ENCODE measurements around the gene CKAP2L.

Gene CKAP2L

DNA sequence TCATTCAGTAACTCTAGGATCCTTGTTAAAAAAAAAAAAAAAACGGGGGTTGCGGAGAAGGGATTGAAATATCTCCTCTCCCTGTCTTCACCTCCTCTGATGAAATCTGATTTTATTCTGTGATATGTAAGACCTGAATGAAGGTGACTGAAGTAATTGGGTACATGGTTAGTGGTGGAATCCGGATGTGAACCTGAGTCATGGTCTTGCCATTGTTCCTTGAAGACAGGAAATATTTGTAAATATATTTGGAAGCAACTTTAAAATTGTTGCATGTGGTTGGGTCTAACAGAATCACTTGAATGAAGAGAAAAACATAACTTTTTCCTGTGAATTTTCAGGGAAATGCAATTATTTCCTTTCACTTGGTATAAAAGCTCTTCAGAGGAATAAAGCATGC is 22.9 kb upstream of the CKAP2L start:
- DNase-seq = no peak
- no peak for TF ChIP-seq POLR2A (IDR thresholded peaks at IDR 0.05; ENCODE audit: low read length)
- TF ChIP-seq GATA1 (IDR thresholded peaks at IDR 0.05; ENCODE audit: low read depth, low read length) = no peak

DNA sequence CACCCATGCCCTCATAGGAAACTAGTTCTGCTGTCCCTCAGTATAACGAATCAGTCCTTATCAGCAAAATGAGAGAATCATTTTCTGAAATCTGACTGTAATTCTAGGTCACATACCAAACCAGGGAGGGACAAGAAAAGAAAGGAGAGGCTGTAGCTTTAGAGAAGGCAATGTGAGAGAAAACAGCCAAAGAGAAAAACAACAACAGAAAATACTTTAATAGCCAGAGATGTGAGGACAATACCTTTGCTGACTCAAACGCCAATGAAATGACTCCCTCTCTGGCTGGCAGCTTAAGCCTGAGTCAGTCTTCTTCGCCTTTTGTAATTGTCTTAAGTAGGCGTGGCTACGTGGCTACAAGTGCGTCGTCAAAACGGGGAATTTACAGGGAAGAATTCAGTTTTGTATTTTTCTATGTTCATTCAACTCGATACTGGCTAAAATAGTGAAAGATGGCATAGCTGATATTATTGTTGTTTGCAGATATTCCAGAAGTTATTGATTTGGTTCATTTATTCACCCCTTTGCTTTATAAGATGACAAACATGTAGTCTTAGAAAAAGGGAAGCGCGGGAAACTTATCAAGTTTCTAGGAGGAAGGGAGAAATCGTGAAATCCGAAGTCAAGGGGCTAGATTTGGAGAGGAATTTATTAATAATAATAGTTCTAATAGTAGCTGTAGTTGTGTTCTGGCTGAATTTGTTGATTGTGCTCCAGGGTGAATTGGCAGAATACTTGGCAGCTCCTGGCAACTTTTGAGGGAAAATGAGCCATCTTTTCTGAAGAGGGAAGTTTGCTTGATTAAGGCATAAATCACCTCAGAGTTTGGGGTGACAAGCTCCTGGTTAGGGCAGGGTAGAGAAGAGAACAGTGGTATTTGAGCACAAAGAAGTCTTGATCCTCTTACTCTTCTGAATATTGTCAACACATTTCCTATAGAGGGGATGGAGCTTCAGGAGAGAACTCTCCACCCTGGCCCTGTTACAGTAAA is 20.1 kb upstream of the CKAP2L start, which contains the start of gene IL1A:
Gene IL1A, minus strand, starts transcription at position 295 of the 991 bp plus-strand sequence. CDS start 723 bp downstream, outside the sequence.
- TF ChIP-seq GATA1 (IDR thresholded peaks at IDR 0.05; ENCODE audit: low read depth, low read length) = no peak
- TF ChIP-seq POLR2A (IDR thresholded peaks at IDR 0.05; ENCODE audit: low read length) = no peak
- DNase-seq = no peak

DNA sequence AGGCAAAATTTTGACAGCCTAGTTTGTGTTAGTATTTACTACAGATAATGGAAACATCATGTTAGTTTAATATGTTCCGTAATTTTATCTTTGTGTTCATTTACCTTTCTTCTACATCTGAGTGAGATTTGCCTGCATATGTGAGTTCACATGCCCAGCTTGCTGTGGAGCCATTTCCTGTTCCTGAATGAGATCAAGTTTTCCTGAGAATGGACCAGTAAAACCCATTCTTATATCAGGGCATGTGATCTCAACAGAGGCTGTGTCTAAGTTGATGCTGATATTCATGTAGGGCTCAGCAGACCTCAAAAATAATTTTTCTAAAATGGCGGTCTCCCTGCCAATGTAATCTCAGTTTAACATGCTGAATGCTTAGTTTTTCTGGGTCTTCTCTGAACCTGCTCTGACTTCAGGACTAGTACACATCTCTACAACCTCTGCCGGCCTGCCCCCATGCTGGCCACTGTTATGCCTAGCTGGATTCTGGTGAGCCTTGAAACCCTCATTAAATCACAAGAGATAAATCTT is 18.8 kb upstream of the CKAP2L start:
- no peak for DNase-seq
- TF ChIP-seq POLR2A (IDR thresholded peaks at IDR 0.05; ENCODE audit: low read length) (no peak), GATA1 (IDR thresholded peaks at IDR 0.05; ENCODE audit: low read depth, low read length) (no peak)

DNA sequence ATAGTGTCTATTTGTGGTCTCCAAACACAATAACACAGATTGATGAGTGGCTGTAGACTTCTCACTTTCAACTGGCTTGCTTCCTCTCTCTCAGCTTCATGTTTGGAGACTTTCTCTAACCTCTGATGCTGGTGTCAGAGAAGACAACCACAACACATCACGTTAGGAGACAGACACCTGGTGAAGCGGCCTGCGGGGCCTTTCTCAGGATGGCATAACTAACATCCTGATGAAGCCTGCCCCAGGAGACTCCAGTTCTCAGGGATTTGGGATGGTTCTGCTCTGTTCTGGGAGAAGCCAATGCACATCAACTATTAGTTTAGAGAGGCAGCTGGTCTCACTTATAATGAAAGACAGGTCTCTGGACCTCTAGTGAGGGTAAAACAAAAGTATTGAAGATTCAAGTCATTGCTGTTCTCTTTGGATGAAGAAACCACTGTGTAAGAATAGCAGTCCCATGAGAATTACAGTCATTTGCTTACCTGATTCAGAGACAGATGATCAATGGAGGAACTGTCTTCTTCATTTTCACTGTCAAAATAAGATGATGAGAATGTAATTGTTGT is 17.9 kb upstream of the CKAP2L start:
- no peak for DNase-seq
- TF ChIP-seq GATA1 (IDR thresholded peaks at IDR 0.05; ENCODE audit: low read depth, low read length) = no peak

- no peak for DNase-seq
- no peak for TF ChIP-seq POLR2A (IDR thresholded peaks at IDR 0.05; ENCODE audit: low read length)
- no peak for TF ChIP-seq GATA1 (IDR thresholded peaks at IDR 0.05; ENCODE audit: low read depth, low read length)
These were observed 15.2 kb upstream of the CKAP2L start for GRCh38 chr2:112779598-112779997.

DNA sequence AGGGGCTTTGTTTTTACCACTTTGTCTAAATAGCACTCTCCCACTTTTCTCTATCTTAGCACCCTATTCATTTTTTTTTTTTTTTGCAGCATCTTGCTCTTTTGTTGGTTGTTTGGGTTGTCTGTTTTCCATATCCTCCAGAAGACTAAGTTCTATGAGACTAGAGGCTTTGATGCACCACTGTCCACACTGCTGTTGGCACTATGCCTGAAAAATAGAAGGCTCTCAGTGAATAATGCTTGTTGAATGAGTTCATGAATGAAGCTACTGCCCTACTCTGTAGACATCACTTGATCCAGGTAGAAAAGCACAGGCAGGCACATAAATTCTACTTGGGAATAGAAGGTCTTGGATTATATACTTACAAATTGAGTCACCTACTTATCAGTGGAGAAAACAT is 12.6 kb upstream of the CKAP2L start:
- DNase-seq = no peak
- TF ChIP-seq GATA1 (IDR thresholded peaks at IDR 0.05; ENCODE audit: low read depth, low read length) (no peak), POLR2A (IDR thresholded peaks at IDR 0.05; ENCODE audit: low read length) (no peak)

DNA sequence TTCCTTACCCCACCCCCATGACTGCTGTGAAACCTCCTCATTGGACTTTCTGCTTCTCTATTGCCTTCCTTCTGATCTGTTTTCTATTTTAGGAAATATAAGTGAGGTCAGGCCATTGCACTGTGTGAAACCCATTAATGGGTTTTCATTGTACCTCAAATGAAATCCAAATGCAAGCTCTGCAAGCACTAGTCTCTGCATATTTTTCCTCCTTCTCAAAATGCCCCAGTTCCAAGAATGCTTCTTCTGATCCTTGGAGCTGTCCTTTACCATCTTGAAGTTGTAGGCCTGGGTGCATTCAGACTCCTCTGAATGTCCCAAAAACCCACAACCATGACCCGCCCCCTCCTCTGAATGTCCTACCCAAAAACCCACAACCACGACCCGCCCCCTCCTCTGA is 11.7 kb upstream of the CKAP2L start:
- TF ChIP-seq POLR2A (IDR thresholded peaks at IDR 0.05; ENCODE audit: low read length) (no peak), GATA1 (IDR thresholded peaks at IDR 0.05; ENCODE audit: low read depth, low read length) (no peak)
- DNase-seq = no peak

- no peak for DNase-seq
- TF ChIP-seq POLR2A (IDR thresholded peaks at IDR 0.05; ENCODE audit: low read length) (no peak), GATA1 (IDR thresholded peaks at IDR 0.05; ENCODE audit: low read depth, low read length) (no peak)
These were observed 10.3 kb upstream of the CKAP2L start for GRCh38 chr2:112774536-112775285.

DNA sequence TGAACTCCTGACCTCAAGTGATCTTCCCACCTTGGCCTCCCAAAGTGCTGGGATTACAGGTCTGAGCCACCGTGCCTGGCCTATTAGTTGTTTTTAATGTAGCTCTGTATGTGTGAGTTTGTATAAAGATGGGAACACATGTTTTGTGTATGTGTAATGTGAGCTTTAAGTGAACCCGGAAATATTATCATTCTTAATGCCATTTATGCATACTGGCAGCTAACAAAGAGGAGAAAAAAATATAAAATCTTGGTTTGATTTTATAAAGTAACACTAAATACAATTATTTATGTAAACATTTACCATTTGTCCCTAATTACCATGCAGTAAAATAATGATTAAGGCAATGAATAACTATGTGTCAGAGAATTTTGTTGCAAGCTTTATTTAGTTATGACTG is 9.1 kb upstream of the CKAP2L start:
- TF ChIP-seq POLR2A (IDR thresholded peaks at IDR 0.05; ENCODE audit: low read length) (no peak), GATA1 (IDR thresholded peaks at IDR 0.05; ENCODE audit: low read depth, low read length) (no peak)
- DNase-seq = no peak

GRCh38 chr2:112772911-112773475 is 8.6 kb upstream of the CKAP2L start:
- TF ChIP-seq POLR2A (IDR thresholded peaks at IDR 0.05; ENCODE audit: low read length) (no peak), GATA1 (IDR thresholded peaks at IDR 0.05; ENCODE audit: low read depth, low read length) (no peak)
- DNase-seq = no peak

DNA sequence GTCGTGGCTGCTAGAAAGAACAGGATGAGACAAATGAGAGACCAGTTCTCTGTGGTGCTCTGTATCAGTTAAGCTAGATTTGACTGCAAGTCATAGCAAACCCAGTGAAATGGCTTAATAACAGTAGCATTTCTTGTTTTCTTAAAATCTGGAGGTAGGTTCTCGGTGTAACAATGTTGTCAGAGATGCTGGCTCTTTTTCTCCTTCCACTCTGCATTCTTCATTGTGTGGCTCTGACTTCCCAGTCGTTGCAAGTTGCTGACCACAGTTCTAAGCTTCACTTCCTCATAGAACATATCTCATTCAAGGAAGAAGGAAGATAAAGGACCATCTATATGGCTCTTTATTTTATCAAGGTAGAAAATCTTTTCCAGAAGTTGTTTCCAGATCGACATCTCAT is 7.9 kb upstream of the CKAP2L start:
- DNase-seq = no peak
- TF ChIP-seq POLR2A (IDR thresholded peaks at IDR 0.05; ENCODE audit: low read length) = no peak
- no peak for TF ChIP-seq GATA1 (IDR thresholded peaks at IDR 0.05; ENCODE audit: low read depth, low read length)

DNA sequence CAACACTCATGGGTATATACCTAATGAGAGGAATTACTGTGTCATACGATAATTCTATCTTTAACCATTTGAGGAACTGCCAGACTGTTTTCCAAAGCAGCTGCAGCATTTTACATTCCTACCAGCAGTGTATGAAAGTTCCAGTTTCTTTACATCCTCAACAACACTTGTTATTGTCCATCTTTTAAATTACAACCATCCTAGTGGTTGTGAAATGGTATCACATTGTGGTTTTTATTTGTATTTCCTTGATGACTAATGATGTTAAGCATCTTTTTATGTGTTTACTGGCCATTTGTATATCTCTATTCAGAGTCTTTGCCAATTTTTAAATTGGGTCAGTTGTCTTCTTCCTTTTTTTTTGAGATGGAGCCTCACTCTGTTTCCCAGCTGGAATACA is 4.0 kb upstream of the CKAP2L start:
- DNase-seq = no peak
- TF ChIP-seq POLR2A (IDR thresholded peaks at IDR 0.05; ENCODE audit: low read length) (no peak), GATA1 (IDR thresholded peaks at IDR 0.05; ENCODE audit: low read depth, low read length) (no peak)

DNA sequence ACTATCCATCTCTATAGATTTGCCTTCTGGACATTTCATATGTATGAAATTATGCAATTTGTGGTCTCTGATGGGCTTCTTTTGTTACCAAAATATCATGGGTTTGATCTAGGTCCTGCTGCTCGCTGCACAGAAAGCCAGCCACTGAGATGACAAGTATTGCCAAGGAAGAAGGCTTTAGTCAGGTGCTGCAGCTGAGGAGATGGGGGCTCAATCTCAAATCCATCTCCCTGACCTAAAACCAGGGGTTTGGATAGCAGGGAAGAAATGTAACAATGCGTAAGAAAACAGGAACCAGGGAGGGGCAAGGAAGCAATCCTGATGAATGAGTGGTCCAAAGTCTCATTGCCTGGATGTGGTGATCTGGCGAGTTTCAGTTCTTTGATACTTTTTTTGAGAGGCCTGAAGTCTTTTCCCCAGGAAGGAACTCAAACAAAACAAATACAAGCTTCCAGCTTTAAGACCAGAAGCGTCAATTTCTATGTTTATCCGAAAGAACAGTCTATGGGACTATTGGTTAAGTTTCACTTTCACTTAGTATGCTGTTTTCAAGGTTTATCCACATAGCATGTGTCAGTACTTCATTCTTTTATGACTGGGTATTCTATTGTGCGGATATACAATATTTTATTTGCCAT is 3.4 kb upstream of the CKAP2L start:
- peak in 1 of 2 experiments; percentile 15 for DNase-seq
- TF ChIP-seq GATA1 (IDR thresholded peaks at IDR 0.05; ENCODE audit: low read depth, low read length) (no peak), POLR2A (IDR thresholded peaks at IDR 0.05; ENCODE audit: low read length) (no peak)
